Esophagus squamous epithelium (tissue), 5 donors: ENCODE measurements around the gene SIK3. TPM values are rescaled to one million over a fixed set of nuclear protein-coding genes. Genes with fewer than 3 reads are reported as not detected.

Experiments used
- DNase-seq: peaks from one replicate; lab custom pipeline; 2025; lab: John Stamatoyannopoulos, UW
- H3K27ac ChIP-seq, 4 donors: fragments of 200-600 bp; sonication (generic); one replicate each; pipeline ENCODE4 v1.5.1; 2016 to 2019; ENCODE audit warnings: mild to moderate bottlenecking in 1 of 4
- H3K27me3 ChIP-seq, 4 donors: fragments of 200-600 bp; sonication (generic); 1 replicate in 3 of 4; 2 replicates in 1 of 4; pipeline versions ENCODE4 v1.5.1 to v1.6.0; 2017 to 2021; ENCODE audit warnings: antibody characterized with exemption in 1 of 4
- H3K36me3 ChIP-seq, 3 donors: fragments of 200-600 bp; sonication (generic); one replicate each; pipeline ENCODE4 v1.5.1; 2016 to 2019
- H3K4me1 ChIP-seq, 3 donors: fragments of 200-600 bp; sonication (generic); one replicate each; pipeline ENCODE4 v1.5.1; 2017 to 2019
- H3K4me3 ChIP-seq, 4 donors: fragments of 200-600 bp; sonication (generic); 1 replicate in 3 of 4; 2 replicates in 1 of 4; pipeline ENCODE4 v1.5.1; 2016 to 2019; ENCODE audit warnings: mild to moderate bottlenecking in 2 of 4, moderate library complexity in 1 of 4
- H3K9me3 ChIP-seq, 3 donors: fragments of 200-600 bp; sonication (generic); one replicate each; pipeline ENCODE4 v1.5.1; 2016 to 2019
- POLR2A ChIP-seq, 4 donors: fragments of 450-650 bp; IDR thresholded peaks; one replicate each; pipeline ENCODE4 v1.6.1; 2017; ENCODE audit warnings: antibody characterized with exemption in 4 of 4, mild to moderate bottlenecking in 4 of 4, moderate library complexity in 3 of 4
- WGBS, 2 donors: methylation state at CpG; one replicate each; pipeline ENCODE4 v1.1.5; 2018; 5-methylcytosine and 5-hydroxymethylcytosine counted together
- intact Hi-C: fragments of 100-400 bp; cut with DNase I; formaldehyde crosslinking; loops from one replicate; pipeline ENCODE4 v1.15.0; 2022
- total RNA-seq, 4 donors: library from RNA; depleted of rRNA; stranded (reverse); fragments of >200 nt; gene quantifications; one replicate each; pipeline ENCODE4 v1.1.0, GENCODE V29; 2016
- TF ChIP-seq, protein P1 (sequence below), 6 experiments: fragments of 450-650 bp in 4 of 6; fragments of 200-600 bp in 2 of 6; sonication (generic) in 2 of 6; IDR thresholded peaks; one replicate each; pipeline ENCODE4 v1.5.1; 2016 to 2019; ENCODE audit warnings: antibody characterized with exemption in 6 of 6, mild to moderate bottlenecking in 4 of 6, moderate library complexity in 4 of 6
- donor health status: DM: yes; HTN: yes; CAD: no.

SIK3 gene
- total RNA-seq, 4 donors from 2014 or later: 16.2 to 35.1 (median 20.3) TPM

GRCh38 chr11:116871248-116871647, 227.0 kb downstream of the SIK3 start:
- H3K27ac ChIP-seq: peak overlapping the region in 3 of 4 donors; percentile 17 to 25 (median 19)
- TF ChIP-seq POLR2A (IDR thresholded peaks at IDR 0.05): no peak
- TF ChIP-seq, protein P1, sequence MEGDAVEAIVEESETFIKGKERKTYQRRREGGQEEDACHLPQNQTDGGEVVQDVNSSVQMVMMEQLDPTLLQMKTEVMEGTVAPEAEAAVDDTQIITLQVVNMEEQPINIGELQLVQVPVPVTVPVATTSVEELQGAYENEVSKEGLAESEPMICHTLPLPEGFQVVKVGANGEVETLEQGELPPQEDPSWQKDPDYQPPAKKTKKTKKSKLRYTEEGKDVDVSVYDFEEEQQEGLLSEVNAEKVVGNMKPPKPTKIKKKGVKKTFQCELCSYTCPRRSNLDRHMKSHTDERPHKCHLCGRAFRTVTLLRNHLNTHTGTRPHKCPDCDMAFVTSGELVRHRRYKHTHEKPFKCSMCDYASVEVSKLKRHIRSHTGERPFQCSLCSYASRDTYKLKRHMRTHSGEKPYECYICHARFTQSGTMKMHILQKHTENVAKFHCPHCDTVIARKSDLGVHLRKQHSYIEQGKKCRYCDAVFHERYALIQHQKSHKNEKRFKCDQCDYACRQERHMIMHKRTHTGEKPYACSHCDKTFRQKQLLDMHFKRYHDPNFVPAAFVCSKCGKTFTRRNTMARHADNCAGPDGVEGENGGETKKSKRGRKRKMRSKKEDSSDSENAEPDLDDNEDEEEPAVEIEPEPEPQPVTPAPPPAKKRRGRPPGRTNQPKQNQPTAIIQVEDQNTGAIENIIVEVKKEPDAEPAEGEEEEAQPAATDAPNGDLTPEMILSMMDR (IDR thresholded peaks at IDR 0.05): no peak
- H3K9me3 ChIP-seq: no peaks in the 10 kb centered on the region
- H3K36me3 ChIP-seq: peaks cover 0 to 100% (median 13%) of the 10 kb centered on the region in 3 donors
- intact Hi-C loops: no loop called here
- peaks cover 0 to 12% (median 0%) of the 10 kb centered on the region in 3 donors for H3K4me1 ChIP-seq
- no peak overlapping the region for H3K4me3 ChIP-seq
- H3K27me3 ChIP-seq: no peaks in the 10 kb centered on the region
- 40 to 49% methylated on average over 3 of the region's 3 CpGs for WGBS, 2 donors
- no peak for DNase-seq

DNA sequence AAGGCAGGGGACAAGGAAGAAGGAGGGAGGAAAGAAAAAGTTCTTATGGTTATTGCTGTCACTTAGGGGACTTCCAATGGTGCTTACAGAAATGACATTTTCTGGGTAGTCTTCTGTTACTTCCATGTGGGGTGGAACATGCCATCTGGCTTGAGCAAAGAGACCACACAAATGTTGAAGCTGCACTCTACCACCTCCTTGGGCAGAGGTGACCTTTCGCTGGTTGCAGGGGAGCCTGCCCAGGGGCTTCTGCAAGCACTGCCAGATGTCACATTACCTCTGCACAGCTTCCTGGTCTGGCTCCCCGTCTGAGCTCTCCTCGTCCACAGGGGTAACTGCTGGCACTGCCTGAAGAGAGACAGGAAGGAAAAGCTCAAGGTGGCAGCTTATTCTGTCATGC, 228.2 kb downstream of the SIK3 start:
- intact Hi-C loops: no loop called here
- Histone ChIP-seq H3K27me3 (no peaks in the 10 kb centered on the region), H3K36me3 (peaks cover 0 to 100% (median 13%) of the 10 kb centered on the region in 3 donors), H3K4me1 (peaks cover 0 to 12% (median 0%) of the 10 kb centered on the region in 3 donors), H3K9me3 (no peaks in the 10 kb centered on the region), H3K27ac (no peak overlapping the region), H3K4me3 (no peak overlapping the region)
- WGBS, 2 donors: 70 to 77% methylated on average over 2 to 3 of the region's 3 CpGs
- TF ChIP-seq, protein P1 (IDR thresholded peaks at IDR 0.05): no peak
- TF ChIP-seq POLR2A (IDR thresholded peaks at IDR 0.05): no peak
- DNase-seq: no peak

- H3K27me3 ChIP-seq: no peaks in the 10 kb centered on the region
- peaks cover 0 to 12% (median 0%) of the 10 kb centered on the region in 3 donors for H3K4me1 ChIP-seq
- DNase-seq: no peak
- H3K9me3 ChIP-seq: no peaks in the 10 kb centered on the region
- TF ChIP-seq, protein P1 (IDR thresholded peaks at IDR 0.05): no peak
- no peak for TF ChIP-seq POLR2A (IDR thresholded peaks at IDR 0.05)
- H3K36me3 ChIP-seq: peaks cover 0 to 100% (median 13%) of the 10 kb centered on the region in 3 donors
- no peak overlapping the region for H3K4me3 ChIP-seq
- intact Hi-C loops: no loop called here
- 73 to 84% methylated on average over 4 of the region's 4 CpGs for WGBS, 2 donors
- H3K27ac ChIP-seq: no peak overlapping the region
These were observed 228.6 kb downstream of the SIK3 start for GRCh38 chr11:116869610-116870009.

DNA sequence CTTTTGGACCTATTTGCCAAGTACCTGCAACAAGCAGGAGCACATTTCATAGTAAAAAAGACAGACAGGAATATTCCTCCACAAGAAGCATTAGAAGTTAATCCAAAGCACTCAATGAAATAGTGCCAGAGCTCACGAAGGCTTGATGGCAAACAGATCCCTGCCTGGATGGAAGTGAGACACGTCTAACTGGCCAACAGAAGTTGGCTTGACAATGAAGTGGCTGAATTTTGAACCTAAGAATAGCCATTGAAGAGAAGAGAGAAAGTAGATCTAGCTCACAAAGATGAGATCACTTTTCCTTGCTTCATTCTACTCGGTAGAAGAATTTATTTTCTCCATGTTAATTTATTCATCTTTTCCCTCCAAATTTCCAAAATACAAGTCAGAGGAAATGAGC, 230.2 kb downstream of the SIK3 start:
- no peak for DNase-seq
- Histone ChIP-seq H3K4me3 (no peak overlapping the region), H3K27ac (no peak overlapping the region), H3K9me3 (no peaks in the 10 kb centered on the region), H3K4me1 (peaks cover 0 to 12% (median 0%) of the 10 kb centered on the region in 3 donors), H3K27me3 (no peaks in the 10 kb centered on the region), H3K36me3 (peaks cover 0 to 100% (median 6%) of the 10 kb centered on the region in 3 donors)
- intact Hi-C loops: no loop called here
- WGBS, 2 donors: 77 to 89% methylated on average over 3 of the region's 3 CpGs
- no peak for TF ChIP-seq POLR2A (IDR thresholded peaks at IDR 0.05)
- TF ChIP-seq, protein P1 (IDR thresholded peaks at IDR 0.05): no peak

DNA sequence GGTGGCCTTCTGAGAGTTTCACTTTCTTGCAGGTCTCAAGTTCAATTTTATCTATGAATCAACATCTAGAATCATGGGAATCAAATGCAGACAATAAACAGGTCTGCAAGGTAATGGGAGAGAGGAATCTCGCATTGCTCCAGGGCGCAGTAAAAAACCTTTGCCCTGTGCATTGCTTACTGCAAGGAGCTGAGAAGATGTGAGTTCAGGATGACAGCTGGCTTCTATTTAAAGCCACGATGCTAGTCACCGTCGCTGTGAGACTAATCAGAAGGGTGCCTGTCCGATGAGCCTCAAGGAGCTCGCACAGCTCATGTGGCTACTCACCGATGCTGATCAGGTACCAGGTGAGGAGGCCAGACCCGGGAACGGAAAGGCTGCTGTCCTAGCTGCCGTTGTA, 230.6 kb downstream of the SIK3 start:
- Histone ChIP-seq H3K27me3 (no peaks in the 10 kb centered on the region), H3K4me1 (peaks cover 0 to 12% (median 0%) of the 10 kb centered on the region in 3 donors), H3K9me3 (no peaks in the 10 kb centered on the region), H3K4me3 (no peak overlapping the region), H3K36me3 (peaks cover 0 to 100% (median 5%) of the 10 kb centered on the region in 3 donors), H3K27ac (no peak overlapping the region)
- intact Hi-C loops: no loop called here
- DNase-seq: no peak
- TF ChIP-seq, protein P1 (IDR thresholded peaks at IDR 0.05): no peak
- no peak for TF ChIP-seq POLR2A (IDR thresholded peaks at IDR 0.05)
- WGBS, 2 donors: 95 to 96% methylated on average over 11 of the region's 11 CpGs
